SJSA1 (cell line): ENCODE measurements around the gene TUBGCP2. TPM values are rescaled to one million over a fixed set of nuclear protein-coding genes. Genes with fewer than 3 reads are reported as not detected.

ENCODE experiments used
- DNase-seq, 2 experiments: peaks; one replicate each; pipeline ENCODE4 v3.0.0-alpha.2; 2015 to 2020; ENCODE audit warnings: low spot score in 2 of 2, low read depth in 1 of 2
- H3K27ac ChIP-seq: fragments of 250-450 bp; sonication (Bioruptor Pico); 2 replicates; pipeline ENCODE4 v1.5.1; 2020; ENCODE audit warnings: mild to moderate bottlenecking, moderate library complexity
- H3K27me3 ChIP-seq: fragments of 250-450 bp; sonication (Bioruptor Pico); replicated peaks from 2 replicates; pipeline ENCODE4 v1.5.1; 2020; ENCODE audit warnings: mild to moderate bottlenecking, moderate library complexity
- H3K36me3 ChIP-seq: fragments of 250-450 bp; sonication (Bioruptor Pico); 2 replicates; pipeline ENCODE4 v1.5.1; 2020; ENCODE audit warnings: mild to moderate bottlenecking
- H3K4me1 ChIP-seq: fragments of 250-450 bp; sonication (Bioruptor Pico); replicated peaks from 2 replicates; pipeline ENCODE4 v1.6.1; 2021; ENCODE audit warnings: mild to moderate bottlenecking
- H3K4me3 ChIP-seq: fragments of 250-450 bp; sonication (Bioruptor Pico); 2 replicates; pipeline ENCODE4 v1.5.1; 2020; ENCODE audit warnings: mild to moderate bottlenecking
- H3K9me3 ChIP-seq: fragments of 250-450 bp; sonication (Bioruptor Pico); replicated peaks from 2 replicates; pipeline ENCODE4 v1.5.1; 2020; ENCODE audit warnings: mild to moderate bottlenecking
- total RNA-seq: library from RNA; depleted of rRNA; stranded (reverse); fragments of >200 nt; shearing (Covaris generic); gene quantifications from 2 replicates; pipeline ENCODE4 v1.2.3, GENCODE V29; 2014

TUBGCP2 gene
- total RNA-seq, 1 experiment from 2014 or later, result 74.3 TPM

DNA sequence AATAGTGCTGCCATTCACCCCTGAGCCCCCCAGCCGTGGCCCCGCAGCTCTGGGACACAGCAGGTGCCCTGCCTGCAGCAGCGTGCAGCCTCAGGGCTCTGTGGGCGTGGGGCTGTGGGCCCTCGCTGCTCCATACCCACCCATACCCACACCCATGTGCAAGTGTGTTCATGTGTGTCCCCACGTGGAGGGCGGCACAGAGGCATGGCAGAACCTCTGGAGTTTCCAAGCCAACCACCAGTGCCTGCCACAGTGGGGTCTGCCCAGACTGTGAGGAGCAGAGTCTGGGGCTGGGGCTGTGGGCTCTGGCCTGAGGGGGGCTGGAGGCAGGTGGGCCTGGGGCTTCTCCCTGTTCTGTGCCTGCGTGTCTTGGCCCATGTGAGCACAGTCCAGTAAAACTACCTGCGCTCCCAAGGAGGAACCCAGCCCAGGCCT lies 40.9 kb upstream of the TUBGCP2 start:
- Histone ChIP-seq H3K9me3 (no peaks in the 10 kb centered on the region), H3K27ac (no peak overlapping the region), H3K4me1 (no peaks in the 10 kb centered on the region), H3K27me3 (peaks cover 17% of the 10 kb centered on the region; the same call in 1 of the 2 replicates), H3K36me3 (no peaks in the 10 kb centered on the region), H3K4me3 (no peak overlapping the region)
- no peak for DNase-seq

DNA sequence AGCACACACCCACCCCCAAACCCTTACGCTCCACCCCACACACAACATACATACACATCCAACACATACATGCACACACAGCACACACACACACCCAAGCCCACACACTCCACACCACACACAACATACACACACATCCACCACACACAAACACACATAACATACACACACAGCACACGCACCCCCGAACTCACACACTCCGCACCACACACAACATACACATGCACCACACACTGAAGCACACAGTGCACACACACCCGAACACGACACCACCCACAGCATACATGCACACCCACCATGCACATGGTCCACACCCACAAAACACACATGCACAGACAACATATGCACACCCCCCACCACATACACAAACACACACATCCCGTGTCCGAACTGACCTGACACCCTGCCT lies 40.5 kb upstream of the TUBGCP2 start:
- H3K9me3 ChIP-seq, result no peaks in the 10 kb centered on the region
- peaks cover 17% of the 10 kb centered on the region; the same call in 1 of the 2 replicates for H3K27me3 ChIP-seq
- no peaks in the 10 kb centered on the region for H3K36me3 ChIP-seq
- no peak overlapping the region for H3K4me3 ChIP-seq
- DNase-seq, result no peak
- H3K27ac ChIP-seq, result no peak overlapping the region
- no peaks in the 10 kb centered on the region for H3K4me1 ChIP-seq

DNA sequence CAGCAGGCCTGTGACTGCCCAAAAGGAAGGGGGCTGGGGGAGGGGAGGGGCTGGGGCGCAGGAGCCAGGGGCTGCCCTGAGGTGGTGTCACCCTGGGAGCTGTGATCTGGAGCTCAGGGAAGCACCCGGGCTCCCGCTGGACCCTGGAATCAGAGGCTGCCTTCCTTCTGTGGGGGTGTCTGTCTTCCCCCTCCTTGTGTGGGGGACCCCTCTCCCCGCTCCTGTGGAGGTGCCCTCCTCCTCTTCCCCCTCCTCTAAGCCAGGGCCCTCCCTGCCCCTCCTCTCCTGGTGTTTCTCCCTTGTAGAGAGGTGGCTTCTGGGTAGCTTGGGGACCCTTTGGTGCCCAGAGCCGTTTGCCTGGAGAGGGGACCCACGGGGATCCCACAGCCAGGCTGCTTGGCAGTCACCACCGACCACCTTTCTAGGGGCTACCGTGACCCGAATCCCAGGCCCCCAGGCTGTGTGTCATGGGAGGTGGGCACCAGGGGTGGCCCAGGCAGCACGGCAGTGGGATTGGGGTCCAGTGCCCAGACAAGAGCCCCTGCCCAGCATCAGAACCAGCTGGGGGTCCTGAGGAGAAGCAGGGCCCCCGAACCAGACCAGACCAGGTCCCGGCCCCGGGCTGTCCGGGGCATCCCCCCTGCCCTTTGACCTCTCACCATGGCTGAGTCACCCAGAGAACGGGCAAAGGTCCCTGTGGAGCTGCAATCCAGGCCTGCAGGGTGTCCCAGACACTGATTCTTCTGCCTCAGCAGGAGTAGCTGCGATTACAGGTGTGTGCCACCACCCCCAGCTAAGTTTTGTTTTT lies 39.2 kb upstream of the TUBGCP2 start:
- Histone ChIP-seq H3K4me3 (no peak overlapping the region), H3K27me3 (peaks cover 21% of the 10 kb centered on the region; the same call in 1 of the 2 replicates), H3K27ac (no peak overlapping the region), H3K4me1 (no peaks in the 10 kb centered on the region), H3K9me3 (no peaks in the 10 kb centered on the region), H3K36me3 (no peaks in the 10 kb centered on the region)
- DNase-seq, result no peak

DNA sequence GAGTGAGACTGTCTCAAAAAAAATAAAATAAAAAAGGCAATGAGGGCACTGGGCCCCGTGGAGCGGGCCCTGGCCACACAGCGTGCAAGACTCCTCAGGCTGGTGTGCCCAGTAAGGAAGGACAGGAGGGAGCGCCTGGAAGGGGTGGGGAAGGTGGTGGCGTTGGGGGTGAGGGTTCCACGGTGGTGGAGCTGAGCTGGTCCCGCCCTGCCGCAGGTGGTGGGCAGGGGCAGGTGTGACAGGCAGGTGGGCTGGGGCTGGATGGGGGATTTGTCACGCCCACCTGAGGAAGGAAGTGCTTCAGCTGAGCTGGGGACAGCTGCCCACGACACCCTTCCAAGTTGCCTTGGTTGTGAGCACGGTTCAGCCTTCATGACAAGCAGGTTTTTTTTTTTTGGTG lies 37.7 kb upstream of the TUBGCP2 start:
- no peak for DNase-seq
- no peaks in the 10 kb centered on the region for H3K36me3 ChIP-seq
- peaks cover 34% of the 10 kb centered on the region for H3K27me3 ChIP-seq
- H3K4me3 ChIP-seq, result no peak overlapping the region
- H3K9me3 ChIP-seq, result no peaks in the 10 kb centered on the region
- no peak overlapping the region for H3K27ac ChIP-seq
- H3K4me1 ChIP-seq, result no peaks in the 10 kb centered on the region

DNA sequence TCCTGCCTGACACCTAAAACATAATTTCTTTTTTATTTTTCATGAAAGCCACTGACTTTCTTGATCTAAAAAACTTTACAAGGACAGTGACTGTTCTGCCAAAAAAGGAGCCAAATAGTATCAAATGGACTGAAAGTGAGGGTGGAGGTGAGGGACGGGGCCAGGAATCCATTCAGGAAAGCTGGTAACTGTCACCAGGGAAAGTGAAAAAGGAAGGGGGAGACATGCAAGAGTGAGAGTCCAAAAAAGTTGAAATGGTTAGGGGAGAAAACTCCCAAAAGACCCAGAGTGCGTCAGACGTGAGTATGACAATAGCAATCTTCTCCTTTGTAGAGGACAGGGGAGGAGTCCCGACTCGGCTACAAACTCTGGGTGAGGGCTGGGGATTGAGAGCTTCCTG lies 35.6 kb upstream of the TUBGCP2 start:
- Histone ChIP-seq H3K9me3 (peaks cover 3% of the 10 kb centered on the region; the same call in 1 of the 2 replicates), H3K36me3 (no peaks in the 10 kb centered on the region), H3K27ac (no peak overlapping the region), H3K4me1 (0 out of 2 replicates have a peak, but pooled peaks cover 4% of the 10 kb centered on the region), H3K4me3 (no peak overlapping the region), H3K27me3 (peaks cover 48% of the 10 kb centered on the region)
- DNase-seq, result no peak

DNA sequence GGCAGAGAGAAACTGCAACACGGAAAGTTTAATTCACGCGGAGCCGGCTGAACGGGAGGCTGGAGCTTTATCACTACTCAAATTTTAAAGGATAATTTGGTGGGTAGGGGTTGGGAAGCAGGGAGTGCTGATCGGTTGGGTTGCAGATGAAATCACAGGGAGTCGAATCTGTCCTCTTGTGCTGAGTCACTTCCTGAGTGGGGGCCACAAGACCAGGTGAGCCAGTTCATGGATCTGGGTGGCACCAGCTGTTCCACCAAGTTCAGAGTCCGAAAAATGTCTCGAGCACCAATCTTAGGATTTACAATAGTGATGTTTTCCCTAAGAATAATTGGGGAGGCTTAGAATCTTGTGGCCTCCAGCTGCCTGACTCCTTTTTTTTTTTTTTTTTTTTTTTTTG lies 34.9 kb upstream of the TUBGCP2 start:
- Histone ChIP-seq H3K4me3 (no peak overlapping the region), H3K27ac (no peak overlapping the region), H3K27me3 (peaks cover 48% of the 10 kb centered on the region), H3K9me3 (peaks cover 3% of the 10 kb centered on the region; the same call in 1 of the 2 replicates), H3K36me3 (no peaks in the 10 kb centered on the region), H3K4me1 (0 out of 2 replicates have a peak, but pooled peaks cover 4% of the 10 kb centered on the region)
- DNase-seq, result no peak

DNA sequence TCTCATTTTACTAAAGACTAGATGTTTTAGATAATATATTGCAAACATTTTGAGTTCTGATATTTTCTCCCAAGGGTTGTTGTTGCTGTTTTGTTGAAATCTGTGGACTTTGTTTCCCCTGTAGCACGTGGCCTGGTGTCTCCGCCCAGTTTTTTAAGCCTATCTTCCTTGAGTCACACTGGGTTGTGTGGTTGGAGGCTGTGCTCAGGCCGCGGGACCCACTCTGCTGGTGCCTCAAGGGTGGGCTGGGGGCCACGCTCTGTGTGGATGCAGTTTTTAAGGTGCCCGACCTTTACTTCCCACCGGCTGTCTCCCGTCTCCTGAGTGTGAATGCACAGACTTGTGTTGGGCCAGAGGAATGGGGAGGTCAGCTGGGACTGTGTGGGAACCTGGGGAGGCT lies 34.3 kb upstream of the TUBGCP2 start:
- Histone ChIP-seq H3K36me3 (no peaks in the 10 kb centered on the region), H3K27ac (no peak overlapping the region), H3K4me3 (no peak overlapping the region), H3K27me3 (peaks cover 48% of the 10 kb centered on the region), H3K4me1 (0 out of 2 replicates have a peak, but pooled peaks cover 4% of the 10 kb centered on the region), H3K9me3 (peaks cover 6% of the 10 kb centered on the region; the same call in 1 of the 2 replicates)
- DNase-seq, result no peak

DNA sequence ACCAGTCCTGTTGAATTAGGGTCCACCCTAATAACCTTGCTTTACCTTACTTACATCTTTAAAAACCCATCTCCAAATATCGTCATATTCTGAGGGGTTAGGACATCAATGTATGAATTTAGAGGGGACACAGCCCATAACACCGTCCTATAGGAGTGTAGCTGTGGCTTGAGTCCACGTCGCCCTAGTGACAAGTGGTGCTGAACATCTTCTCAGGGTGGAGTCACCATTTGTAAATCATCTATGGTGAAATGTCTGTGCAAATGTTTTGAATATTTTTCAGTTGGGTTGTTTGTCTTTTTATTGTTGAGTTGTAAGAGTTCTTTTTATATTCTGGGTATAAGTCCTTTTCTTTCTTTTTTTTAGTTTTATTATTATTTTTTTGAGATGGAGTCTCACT lies 33.3 kb upstream of the TUBGCP2 start:
- H3K27ac ChIP-seq, result no peak overlapping the region
- no peak overlapping the region for H3K4me3 ChIP-seq
- H3K4me1 ChIP-seq, result 0 out of 2 replicates have a peak, but pooled peaks cover 4% of the 10 kb centered on the region
- DNase-seq, result no peak
- H3K9me3 ChIP-seq, result peaks cover 6% of the 10 kb centered on the region; the same call in 1 of the 2 replicates
- peaks cover 56% of the 10 kb centered on the region for H3K27me3 ChIP-seq
- H3K36me3 ChIP-seq, result no peaks in the 10 kb centered on the region

DNA sequence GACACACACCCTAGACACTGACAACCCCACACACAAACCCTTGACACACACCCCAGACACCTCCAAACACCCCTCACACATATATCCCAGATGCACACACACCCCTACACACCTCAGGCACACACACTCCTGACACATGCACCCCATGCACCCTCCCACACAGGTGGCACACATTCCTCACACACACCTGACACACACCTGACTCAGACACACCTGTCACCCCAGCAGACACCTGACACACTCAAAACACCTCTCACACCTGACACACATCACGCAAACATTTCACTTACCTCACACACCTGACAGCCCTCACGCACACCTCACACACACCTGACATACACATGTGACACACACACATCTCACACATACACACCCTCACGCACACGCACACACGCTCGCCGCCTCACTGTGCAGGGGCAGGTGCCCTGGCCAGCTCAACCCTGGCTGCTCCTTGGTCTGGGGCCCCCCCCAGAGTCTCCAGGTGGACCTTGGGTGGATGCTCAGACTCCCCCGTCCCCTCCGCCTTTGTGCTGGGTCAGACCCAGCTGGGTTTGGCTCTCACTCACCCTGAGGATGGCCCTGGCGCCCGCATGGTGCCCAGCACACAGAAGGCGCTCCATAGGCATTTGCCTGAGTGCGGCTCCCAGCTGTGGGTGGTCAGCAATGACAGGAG lies 31.2 kb upstream of the TUBGCP2 start:
- Histone ChIP-seq H3K27ac (no peak overlapping the region), H3K36me3 (no peaks in the 10 kb centered on the region), H3K27me3 (peaks cover 63% of the 10 kb centered on the region), H3K9me3 (peaks cover 6% of the 10 kb centered on the region; the same call in 1 of the 2 replicates), H3K4me3 (no peak overlapping the region), H3K4me1 (peaks cover 13% of the 10 kb centered on the region)
- no peak for DNase-seq

DNA sequence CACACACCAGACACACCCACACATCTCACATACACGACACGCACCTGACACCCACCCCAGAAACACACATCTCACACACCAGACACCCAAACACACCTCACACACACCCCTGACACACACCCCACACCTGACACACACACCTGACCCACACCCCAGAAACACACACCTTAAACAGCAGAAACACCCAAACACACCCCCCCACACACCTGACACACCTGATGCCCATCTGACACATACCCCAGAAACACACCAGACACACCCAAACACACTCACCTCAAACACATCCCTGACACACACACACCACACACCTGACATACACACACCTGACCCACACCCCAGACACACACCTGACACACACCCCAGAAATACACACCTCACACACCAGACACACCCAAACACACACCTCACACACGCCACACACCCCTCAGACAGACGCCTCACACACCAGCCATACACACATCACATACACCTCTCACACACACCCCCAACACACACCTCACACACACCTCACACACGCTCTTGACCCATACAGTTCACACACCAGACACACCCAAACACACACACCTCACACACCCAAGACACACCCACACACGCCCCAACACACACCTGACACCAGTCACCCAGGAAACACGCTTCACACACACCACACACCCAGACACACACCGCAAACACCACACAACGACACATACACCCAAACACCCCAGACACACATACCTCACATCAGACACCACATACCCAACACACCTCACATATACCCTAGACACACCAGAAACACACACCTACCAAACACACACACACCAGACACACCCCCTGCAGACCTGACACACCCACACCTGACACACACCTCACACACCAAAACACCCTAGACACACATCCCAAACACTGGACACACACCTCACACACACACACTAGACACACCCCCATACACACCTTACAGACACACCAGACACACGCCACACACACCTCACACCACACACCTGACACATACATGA lies 29.7 kb upstream of the TUBGCP2 start:
- Histone ChIP-seq H3K27ac (no peak overlapping the region), H3K9me3 (peaks cover 6% of the 10 kb centered on the region; the same call in 1 of the 2 replicates), H3K36me3 (no peaks in the 10 kb centered on the region), H3K4me3 (no peak overlapping the region), H3K4me1 (peaks cover 15% of the 10 kb centered on the region), H3K27me3 (peaks cover 67% of the 10 kb centered on the region)
- no peak for DNase-seq

DNA sequence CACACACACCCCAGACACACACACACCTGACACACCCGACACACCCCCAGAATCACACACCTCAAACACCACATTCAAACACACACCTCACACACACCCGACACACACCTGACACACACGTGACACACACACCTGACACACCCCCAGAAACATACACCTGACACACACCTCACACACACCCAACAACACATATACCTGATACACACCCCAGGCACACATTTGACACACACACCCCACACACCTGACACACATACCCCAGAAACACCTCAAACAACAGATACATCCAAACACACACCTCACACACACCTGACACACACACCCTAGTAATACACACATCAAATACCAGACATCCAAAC lies 28.7 kb upstream of the TUBGCP2 start:
- H3K27me3 ChIP-seq, result peaks cover 65% of the 10 kb centered on the region
- DNase-seq, result no peak
- no peak overlapping the region for H3K4me3 ChIP-seq
- no peak overlapping the region for H3K27ac ChIP-seq
- peaks cover 6% of the 10 kb centered on the region; the same call in 1 of the 2 replicates for H3K9me3 ChIP-seq
- no peaks in the 10 kb centered on the region for H3K36me3 ChIP-seq
- peaks cover 15% of the 10 kb centered on the region for H3K4me1 ChIP-seq

DNA sequence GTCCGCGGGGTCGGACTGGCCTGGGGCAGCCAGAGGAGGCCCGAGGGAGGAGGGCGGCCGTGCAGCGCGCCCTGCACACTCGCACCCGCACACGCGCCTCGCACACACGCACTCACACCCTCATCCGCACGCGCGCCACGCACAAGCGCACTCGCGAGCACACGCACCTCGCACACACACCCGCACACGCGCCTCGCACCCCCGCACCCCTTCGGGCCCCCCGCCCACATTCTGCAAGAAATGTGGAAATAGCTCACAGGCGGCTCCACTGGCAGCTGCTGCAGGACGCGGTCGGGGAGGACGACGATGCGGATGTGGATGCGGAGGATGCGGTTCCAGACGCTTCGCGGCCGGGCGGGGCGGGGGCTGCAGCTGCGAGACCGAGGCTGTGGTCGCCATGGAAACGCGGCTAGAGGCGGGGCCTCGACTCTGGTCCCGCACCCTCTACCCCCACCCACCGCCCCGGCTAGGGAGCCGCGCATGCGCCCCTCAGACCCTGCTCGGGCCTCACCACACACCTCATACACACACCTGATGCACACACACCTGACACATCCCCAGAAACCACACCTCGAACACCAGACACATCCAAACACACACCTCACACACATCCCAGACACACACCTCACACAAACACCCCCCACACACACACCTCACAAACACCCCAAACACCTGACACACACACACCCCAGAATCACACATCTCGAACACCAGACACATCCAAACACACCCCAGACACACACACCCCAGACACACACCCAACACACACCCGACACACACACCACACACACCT lies 28.1 kb upstream of the TUBGCP2 start, which contains the start of gene CALY:
TSS of gene CALY (minus strand) at position 320 of the 793 bp plus-strand sequence. CDS start 7,907 bp downstream, outside the sequence.
- peaks cover 6% of the 10 kb centered on the region; the same call in 1 of the 2 replicates for H3K9me3 ChIP-seq
- no peak within 1 kb of the TSS for H3K27ac ChIP-seq
- H3K4me1 ChIP-seq, result peaks cover 15% of the 10 kb centered on the region
- no peaks in the 10 kb centered on the region for H3K36me3 ChIP-seq
- H3K27me3 ChIP-seq, result peaks cover 65% of the 10 kb centered on the region
- no peak within 1 kb of the TSS for H3K4me3 ChIP-seq
- DNase-seq, result no peak
